Measurements from ENCODE around the gene ANGPTL2.

DNA sequence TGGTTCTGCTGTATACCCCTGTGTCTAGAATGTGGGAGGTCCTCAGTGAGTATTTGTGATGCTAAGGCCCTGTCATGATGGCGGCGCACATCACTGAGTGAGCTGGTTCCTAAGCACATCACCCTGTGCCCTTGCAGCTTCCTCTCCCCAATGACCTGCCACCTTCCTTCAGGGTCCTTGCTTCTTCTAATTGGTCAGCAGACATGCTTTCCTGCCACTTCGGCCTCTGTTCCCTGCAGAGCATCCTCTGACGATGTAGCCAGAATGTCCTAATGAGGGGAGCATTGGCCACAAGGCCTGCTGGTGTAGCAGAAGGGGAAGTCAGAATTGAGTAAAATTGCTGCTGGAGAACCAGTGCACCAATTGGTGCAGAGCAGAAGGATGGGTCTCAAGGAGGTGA is 31.1 kb upstream of the ANGPTL2 start:
- no peak for TF ChIP-seq POU6F1 (CRISPR knock-in tag; IDR thresholded peaks at IDR 0.05; ENCODE audit: borderline replicate concordance, low read depth)
- TF ChIP-seq ARNTL (CRISPR knock-in tag; IDR thresholded peaks at IDR 0.05; ENCODE audit: borderline replicate concordance, low read depth), result no peak
- no peak for TF ChIP-seq OSR1 (CRISPR knock-in tag; IDR thresholded peaks at IDR 0.05)
- TF ChIP-seq ZNF70 (CRISPR knock-in tag; IDR thresholded peaks at IDR 0.05), result no peak
- TF ChIP-seq CSDC2 (CRISPR knock-in tag; IDR thresholded peaks at IDR 0.05), result no peak
- no peak for TF ChIP-seq RARB (CRISPR knock-in tag; IDR thresholded peaks at IDR 0.05)
